AG20443 (cell line): ENCODE results near the gene GALNT9.
A peak's percentile ranks its signal among the peaks of the same experiment; 100 is the strongest.

Experiments used
- DNase-seq: peaks from one replicate; pipeline ENCODE4 v3.0.0; 2012; ENCODE audit warnings: low spot score, mixed read lengths

The GALNT9 gene

GRCh38 chr12:132211816-132212215, 117.6 kb downstream of the GALNT9 start:
- no peak for DNase-seq

GRCh38 chr12:132211326-132211725, 118.1 kb downstream of the GALNT9 start:
- no peak for DNase-seq

- no peak for DNase-seq
These were observed 119.0 kb downstream of the GALNT9 start for GRCh38 chr12:132210223-132211055.

GRCh38 chr12:132209619-132210222, 119.7 kb downstream of the GALNT9 start:
- no peak for DNase-seq

- no peak for DNase-seq
These were observed 121.1 kb downstream of the GALNT9 start for GRCh38 chr12:132208153-132208823.

- no peak for DNase-seq
These were observed 122.2 kb downstream of the GALNT9 start for GRCh38 chr12:132207083-132207775.

- no peak for DNase-seq
These were observed 123.3 kb downstream of the GALNT9 start for GRCh38 chr12:132206046-132206434.

- DNase-seq = peak; percentile 51
These were observed 123.9 kb downstream of the GALNT9 start for GRCh38 chr12:132205271-132206045.

GRCh38 chr12:132204793-132205270, 124.6 kb downstream of the GALNT9 start:
- no peak for DNase-seq

- peak; percentile 44 for DNase-seq
These were observed 125.2 kb downstream of the GALNT9 start for GRCh38 chr12:132204063-132204792.

GRCh38 chr12:132202929-132203721, 126.3 kb downstream of the GALNT9 start:
- no peak for DNase-seq

- DNase-seq = no peak
These were observed 127.8 kb downstream of the GALNT9 start for GRCh38 chr12:132201391-132202120.

- DNase-seq = no peak
These were observed 128.6 kb downstream of the GALNT9 start for GRCh38 chr12:132200800-132201199.

GRCh38 chr12:132199526-132200319, 129.7 kb downstream of the GALNT9 start:
- DNase-seq = no peak

- no peak for DNase-seq
These were observed 130.3 kb downstream of the GALNT9 start for GRCh38 chr12:132199101-132199500.

- no peak for DNase-seq
These were observed 131.6 kb downstream of the GALNT9 start for GRCh38 chr12:132197581-132198354.

- DNase-seq = no peak
These were observed 132.5 kb downstream of the GALNT9 start for GRCh38 chr12:132196873-132197390.
